HL-60 (cell line): ENCODE measurements around the gene CHML.

Experiments used
- DNase-seq, 2 experiments: peaks; one replicate each; pipeline ENCODE4 v3.0.0-alpha.2; 2010 to 2020; ENCODE audit warnings: low read depth in 1 of 2, low spot score in 1 of 2
- H3K27ac ChIP-seq: fragments of 250-450 bp; sonication (Bioruptor Pico); replicated peaks from 2 replicates; pipeline ENCODE4 v1.5.1; 2020; ENCODE audit warnings: mild to moderate bottlenecking, moderate library complexity
- H3K27me3 ChIP-seq: fragments of 250-450 bp; sonication (Bioruptor Pico); 2 replicates; pipeline ENCODE4 v1.5.1; 2021; ENCODE audit warnings: mild to moderate bottlenecking, moderate library complexity; ENCODE audit not compliant: insufficient read depth, poor library complexity, severe bottlenecking
- H3K4me3 ChIP-seq: replicated peaks from 2 replicates; pipeline ENCODE4 v1.5.1; 2011; ENCODE audit warnings: mild to moderate bottlenecking, control low read depth, low read length; ENCODE audit not compliant: insufficient read depth
- CTCF ChIP-seq: IDR thresholded peaks from one replicate; pipeline ENCODE4 v1.5.1; 2011; ENCODE audit warnings: low read length, control low read depth, inconsistent platforms; ENCODE audit not compliant: insufficient read depth
- GABPA ChIP-seq: IDR thresholded peaks from 2 replicates; pipeline ENCODE4 v1.6.1; 2012; ENCODE audit warnings: low read depth
- POLR2AphosphoS5 ChIP-seq: IDR thresholded peaks from 2 replicates; pipeline ENCODE4 v1.6.1; 2012; ENCODE audit warnings: low read depth
- REST ChIP-seq: IDR thresholded peaks from 2 replicates; pipeline ENCODE4 v1.6.1; 2012; ENCODE audit warnings: low read depth; ENCODE audit not compliant: insufficient replicate concordance
- SPI1 ChIP-seq: IDR thresholded peaks from 2 replicates; pipeline ENCODE4 v1.6.1; 2012; ENCODE audit warnings: low read depth, mild to moderate bottlenecking, borderline replicate concordance

Gene CHML

DNA sequence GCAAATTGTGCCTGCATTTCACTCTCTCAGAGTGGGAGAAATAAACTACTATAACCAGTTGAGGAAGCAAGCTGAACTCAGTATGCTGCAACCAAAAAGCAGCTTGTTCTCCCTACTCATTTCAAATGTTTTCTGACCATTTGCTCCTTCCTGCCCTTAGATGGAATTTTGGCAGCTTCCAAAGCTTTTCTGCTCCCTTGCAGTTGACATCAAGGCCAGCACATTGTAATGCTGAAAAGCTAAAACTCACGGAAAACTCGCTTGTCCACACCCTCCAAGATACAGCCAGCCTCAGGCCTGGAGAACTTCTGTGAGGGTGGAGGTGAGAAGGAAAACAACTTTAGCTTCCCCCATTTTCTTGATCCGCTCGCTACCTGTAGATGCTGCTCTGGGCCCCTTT, 5.0 kb upstream of the CHML start:
- TF ChIP-seq POLR2AphosphoS5 = no peak
- TF ChIP-seq CTCF = no peak
- no peak for TF ChIP-seq GABPA
- TF ChIP-seq REST = no peak
- no peak for TF ChIP-seq SPI1
- no peak overlapping the region for H3K4me3 ChIP-seq
- no peak overlapping the region for H3K27ac ChIP-seq
- no peaks in the 10 kb centered on the region for H3K27me3 ChIP-seq
- DNase-seq = no peak

DNA sequence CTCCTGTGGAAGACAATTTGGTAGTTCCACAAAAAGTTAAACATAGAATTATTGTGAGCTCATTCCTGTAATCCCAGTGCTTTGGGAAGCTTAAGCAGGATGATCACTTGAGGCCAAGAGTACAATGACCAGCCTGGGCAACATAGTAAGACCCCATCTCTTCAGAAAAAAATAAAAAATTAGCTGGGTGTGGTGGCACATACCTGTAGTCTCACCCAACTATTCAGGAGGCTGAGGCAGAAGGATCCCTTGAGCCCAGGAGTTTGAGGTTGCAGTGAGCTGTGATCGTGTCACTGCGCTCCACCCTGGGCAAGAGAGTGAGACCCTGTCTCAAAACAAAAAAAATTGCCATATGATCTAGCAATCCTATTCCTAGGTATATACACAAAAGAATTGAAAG, 4.1 kb upstream of the CHML start:
- H3K4me3 ChIP-seq = no peak overlapping the region
- H3K27ac ChIP-seq = no peak overlapping the region
- no peak for TF ChIP-seq CTCF
- H3K27me3 ChIP-seq = no peaks in the 10 kb centered on the region
- no peak for DNase-seq

DNA sequence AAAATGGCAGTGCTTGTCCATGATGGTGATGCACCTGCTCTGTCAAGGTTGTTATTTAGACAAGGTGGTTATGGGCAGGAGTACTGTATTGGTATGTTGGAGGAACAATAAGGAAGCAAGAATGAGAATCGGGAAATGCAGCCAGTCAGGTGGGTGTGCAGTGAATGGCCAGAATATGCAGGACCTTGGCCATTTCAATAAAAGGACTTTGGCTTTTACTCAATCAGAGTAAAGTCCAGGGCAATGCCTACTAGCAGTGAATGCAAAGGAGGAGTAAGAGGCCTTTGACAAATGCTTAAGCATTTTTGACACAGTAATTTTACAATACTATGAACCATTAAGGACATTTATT, 2.4 kb upstream of the CHML start:
- TF ChIP-seq SPI1 (no peak), GABPA (no peak), REST (no peak), POLR2AphosphoS5 (no peak)
- H3K4me3 ChIP-seq = no peak overlapping the region
- DNase-seq = no peak
- H3K27ac ChIP-seq = no peak overlapping the region
- no peaks in the 10 kb centered on the region for H3K27me3 ChIP-seq

DNA sequence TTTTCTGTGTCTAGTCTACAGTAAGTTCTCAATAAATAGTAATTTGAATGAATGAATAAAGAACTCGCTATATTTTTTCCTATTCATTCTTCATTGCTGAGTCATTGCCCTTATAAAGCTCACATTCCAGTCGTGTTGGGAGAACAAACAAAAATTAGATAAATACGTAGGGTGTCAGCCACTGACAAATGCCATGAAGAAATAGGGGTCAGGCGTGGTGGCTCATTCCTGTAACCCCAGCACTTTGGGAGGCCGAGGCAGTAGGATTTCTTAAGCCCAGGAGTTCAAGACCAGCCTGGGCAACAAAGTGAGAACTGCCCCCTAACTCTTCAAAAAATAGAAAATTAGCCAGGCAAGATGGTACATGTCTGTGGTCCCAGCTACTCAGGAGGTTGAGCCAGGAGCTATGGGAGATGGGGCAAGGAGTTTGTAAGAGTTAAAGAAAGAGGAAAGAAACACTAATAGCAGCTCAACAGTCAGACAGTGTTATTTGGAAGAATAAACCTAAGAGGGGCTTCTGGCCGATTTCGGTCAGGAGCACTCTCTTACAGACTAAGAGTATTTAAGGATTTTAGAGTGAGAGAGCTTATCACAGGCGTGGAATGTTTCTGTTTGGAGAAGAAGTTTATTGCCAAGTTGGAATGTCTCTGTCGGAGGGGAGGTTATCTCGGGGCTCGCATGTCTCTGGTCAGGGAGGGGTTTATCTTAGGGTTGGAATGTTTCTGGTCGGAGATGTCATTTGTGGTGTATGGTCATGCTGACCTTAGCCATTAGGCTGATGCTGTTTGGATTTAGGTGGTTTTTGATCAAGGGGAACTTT, 1.8 kb upstream of the CHML start:
- TF ChIP-seq CTCF = no peak
- TF ChIP-seq REST = no peak
- no peak for TF ChIP-seq GABPA
- no peak for TF ChIP-seq SPI1
- TF ChIP-seq POLR2AphosphoS5 = no peak
- no peak overlapping the region for H3K27ac ChIP-seq
- H3K4me3 ChIP-seq = no peak overlapping the region
- no peak for DNase-seq
- no peaks in the 10 kb centered on the region for H3K27me3 ChIP-seq
